Fibroblast of gingiva (primary cell): ENCODE data around the gene TPRX1.
"Not testable (repeated sequence)": the region's sequence is repeated elsewhere in the genome, so short reads cannot be mapped to it uniquely, and the experiment has no call there.

Experiments
- DNase-seq: peaks from one replicate; pipeline ENCODE4 v3.0.0-alpha.2; 2011; ENCODE audit warnings: low read depth

TPRX1 gene

GRCh38 chr19:47767349-47767748 is 37.0 kb downstream of the TPRX1 start:
- DNase-seq, result no peak

- DNase-seq, result no peak
These were observed 37.7 kb downstream of the TPRX1 start for GRCh38 chr19:47766670-47767069.

- no peak for DNase-seq
These were observed 38.1 kb downstream of the TPRX1 start for GRCh38 chr19:47766359-47766620.

- DNase-seq, result peak; percentile 32
These were observed 38.6 kb downstream of the TPRX1 start for GRCh38 chr19:47765523-47766358.

GRCh38 chr19:47764705-47765104 is 39.6 kb downstream of the TPRX1 start:
- DNase-seq, result not testable (repeated sequence)

GRCh38 chr19:47762615-47763308 is 41.6 kb downstream of the TPRX1 start:
- peak; percentile 34 for DNase-seq

- DNase-seq, result no peak
These were observed 42.2 kb downstream of the TPRX1 start for GRCh38 chr19:47762151-47762550.

- DNase-seq, result no peak
These were observed 42.8 kb downstream of the TPRX1 start for GRCh38 chr19:47761566-47761965.

- no peak for DNase-seq
These were observed 43.7 kb downstream of the TPRX1 start for GRCh38 chr19:47760632-47760999.

- DNase-seq, result no peak
These were observed 45.9 kb downstream of the TPRX1 start for GRCh38 chr19:47758443-47758804.

GRCh38 chr19:47757617-47758442 is 46.5 kb downstream of the TPRX1 start:
- no peak for DNase-seq

GRCh38 chr19:47756953-47757608 is 47.3 kb downstream of the TPRX1 start:
- DNase-seq, result no peak

- no peak for DNase-seq
These were observed 47.8 kb downstream of the TPRX1 start for GRCh38 chr19:47756627-47756929.

GRCh38 chr19:47755762-47756626 is 48.4 kb downstream of the TPRX1 start:
- no peak for DNase-seq

GRCh38 chr19:47755065-47755761 is 49.1 kb downstream of the TPRX1 start:
- no peak for DNase-seq

- DNase-seq, result no peak
These were observed 49.9 kb downstream of the TPRX1 start for GRCh38 chr19:47754206-47755064.

- DNase-seq, result no peak
These were observed 51.7 kb downstream of the TPRX1 start for GRCh38 chr19:47752440-47753211.
